Mucosa of gallbladder (tissue), 1 donor: ENCODE data around the gene FPGT. TPM values are rescaled to one million over a fixed set of nuclear protein-coding genes. Genes with fewer than 3 reads are reported as not detected.

Experiments used
- total RNA-seq: library from RNA; stranded (reverse); gene quantifications from one replicate; pipeline ENCODE4 v1.2.1, GENCODE V29; 2021
- donor health status: DM: no; HTN: no; CAD: no.

FPGT gene
- total RNA-seq, 1 donor from 2014 or later: 31.2 TPM

Other genes with a start within 250 kb of the FPGT start
- gene LRRIQ3, start 66 bp upstream of the FPGT start, total RNA-seq: 0.95 TPM
- gene TNNI3K, start 37.1 kb downstream of the FPGT start, total RNA-seq: 1.3 TPM